ENCODE results near the gene MSRB3.

DNA sequence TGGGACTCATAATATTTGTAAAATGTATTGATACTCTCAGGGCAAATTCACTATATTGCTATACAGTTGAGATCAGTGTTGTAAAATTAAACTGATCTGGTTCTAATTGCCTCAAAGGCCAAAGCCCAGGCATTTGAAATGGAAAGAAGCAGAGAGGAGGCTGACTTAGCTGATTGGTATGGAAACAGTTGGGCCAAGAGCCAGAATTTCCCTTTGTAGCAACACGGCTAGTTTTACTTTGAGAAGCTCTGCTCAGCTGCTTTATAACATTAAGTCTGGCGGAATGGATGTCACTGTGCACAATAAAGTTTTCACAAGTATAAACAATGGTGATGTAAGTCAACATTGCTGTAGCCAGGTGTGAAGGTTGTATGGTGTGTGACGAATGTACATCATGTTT is 186.4 kb downstream of the MSRB3 start:
- TF ChIP-seq, protein P1, sequence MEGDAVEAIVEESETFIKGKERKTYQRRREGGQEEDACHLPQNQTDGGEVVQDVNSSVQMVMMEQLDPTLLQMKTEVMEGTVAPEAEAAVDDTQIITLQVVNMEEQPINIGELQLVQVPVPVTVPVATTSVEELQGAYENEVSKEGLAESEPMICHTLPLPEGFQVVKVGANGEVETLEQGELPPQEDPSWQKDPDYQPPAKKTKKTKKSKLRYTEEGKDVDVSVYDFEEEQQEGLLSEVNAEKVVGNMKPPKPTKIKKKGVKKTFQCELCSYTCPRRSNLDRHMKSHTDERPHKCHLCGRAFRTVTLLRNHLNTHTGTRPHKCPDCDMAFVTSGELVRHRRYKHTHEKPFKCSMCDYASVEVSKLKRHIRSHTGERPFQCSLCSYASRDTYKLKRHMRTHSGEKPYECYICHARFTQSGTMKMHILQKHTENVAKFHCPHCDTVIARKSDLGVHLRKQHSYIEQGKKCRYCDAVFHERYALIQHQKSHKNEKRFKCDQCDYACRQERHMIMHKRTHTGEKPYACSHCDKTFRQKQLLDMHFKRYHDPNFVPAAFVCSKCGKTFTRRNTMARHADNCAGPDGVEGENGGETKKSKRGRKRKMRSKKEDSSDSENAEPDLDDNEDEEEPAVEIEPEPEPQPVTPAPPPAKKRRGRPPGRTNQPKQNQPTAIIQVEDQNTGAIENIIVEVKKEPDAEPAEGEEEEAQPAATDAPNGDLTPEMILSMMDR (IDR thresholded peaks at IDR 0.05) = no peak
- TF ChIP-seq POLR2A (IDR thresholded peaks at IDR 0.05) = no peak
- TF ChIP-seq POLR2AphosphoS5 (IDR thresholded peaks at IDR 0.05) = no peak
- TF ChIP-seq EP300 (IDR thresholded peaks at IDR 0.05) = no peak
